Ovary (tissue), 3 donors: Measurements from ENCODE around the gene ACAD8.

Experiments
- EP300 ChIP-seq: sonication (generic); formaldehyde crosslinking; IDR thresholded peaks from one replicate; pipeline ENCODE4 v1.6.1; 2017; ENCODE audit warnings: antibody characterized with exemption
- POLR2A ChIP-seq: fragments of 450-650 bp; IDR thresholded peaks from one replicate; pipeline ENCODE4 v1.6.1; 2017; ENCODE audit warnings: antibody characterized with exemption, mild to moderate bottlenecking, moderate library complexity
- TF ChIP-seq, protein P1 (sequence below), 3 donors: fragments of 450-650 bp in 2 of 3; fragments of 200-600 bp in 1 of 3; IDR thresholded peaks; one replicate each; pipeline versions ENCODE4 v1.5.1 to v1.8.0; 2016 to 2022; ENCODE audit warnings: antibody characterized with exemption in 3 of 3, mild to moderate bottlenecking in 1 of 3
- donor health status: DM: no; HTN: no; CAD: no.

DNA sequence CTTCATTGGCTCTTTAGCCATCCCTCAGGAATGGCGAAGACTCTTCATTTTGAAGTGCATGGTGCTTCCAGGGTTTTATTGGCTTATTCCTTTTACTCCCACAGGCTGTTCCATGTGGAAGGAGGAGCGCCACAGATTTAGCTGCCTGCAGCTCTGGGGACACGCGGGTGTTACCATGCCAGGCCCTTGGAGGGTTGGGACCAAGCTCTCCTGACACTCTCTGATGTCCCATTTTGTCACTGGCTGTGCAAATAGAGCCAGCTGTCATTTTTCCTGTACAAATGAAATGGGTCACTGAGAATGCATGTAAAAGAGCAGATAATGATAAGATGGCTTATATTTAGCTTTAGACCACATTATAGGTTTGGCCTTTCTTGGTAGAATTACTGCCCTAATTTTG lies 9.5 kb upstream of the ACAD8 start:
- TF ChIP-seq, protein P1, sequence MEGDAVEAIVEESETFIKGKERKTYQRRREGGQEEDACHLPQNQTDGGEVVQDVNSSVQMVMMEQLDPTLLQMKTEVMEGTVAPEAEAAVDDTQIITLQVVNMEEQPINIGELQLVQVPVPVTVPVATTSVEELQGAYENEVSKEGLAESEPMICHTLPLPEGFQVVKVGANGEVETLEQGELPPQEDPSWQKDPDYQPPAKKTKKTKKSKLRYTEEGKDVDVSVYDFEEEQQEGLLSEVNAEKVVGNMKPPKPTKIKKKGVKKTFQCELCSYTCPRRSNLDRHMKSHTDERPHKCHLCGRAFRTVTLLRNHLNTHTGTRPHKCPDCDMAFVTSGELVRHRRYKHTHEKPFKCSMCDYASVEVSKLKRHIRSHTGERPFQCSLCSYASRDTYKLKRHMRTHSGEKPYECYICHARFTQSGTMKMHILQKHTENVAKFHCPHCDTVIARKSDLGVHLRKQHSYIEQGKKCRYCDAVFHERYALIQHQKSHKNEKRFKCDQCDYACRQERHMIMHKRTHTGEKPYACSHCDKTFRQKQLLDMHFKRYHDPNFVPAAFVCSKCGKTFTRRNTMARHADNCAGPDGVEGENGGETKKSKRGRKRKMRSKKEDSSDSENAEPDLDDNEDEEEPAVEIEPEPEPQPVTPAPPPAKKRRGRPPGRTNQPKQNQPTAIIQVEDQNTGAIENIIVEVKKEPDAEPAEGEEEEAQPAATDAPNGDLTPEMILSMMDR (IDR thresholded peaks at IDR 0.05) = no peak
- TF ChIP-seq POLR2A (no peak), EP300 (no peak)
